Measurements from ENCODE around the gene SLC35F3.

SLC35F3 gene

GRCh38 chr1:234330843-234331215, 426.4 kb downstream of the SLC35F3 start:
- no peaks in the 10 kb centered on the region for H3K9me2 ChIP-seq (replicated peaks; ENCODE audit: control insufficient read depth, low read length)
- no peaks in the 10 kb centered on the region; the same call in 1 of the 2 replicates for H3K9me3 ChIP-seq (ENCODE audit: control insufficient read depth, insufficient read depth, low read length)
- no peak overlapping the region for H3K4me3 ChIP-seq (ENCODE audit: low read length)
- no peaks in the 10 kb centered on the region for H3K79me2 ChIP-seq (ENCODE audit: control insufficient read depth, low read length)
- TF ChIP-seq CTCF (IDR thresholded peaks at IDR 0.05; ENCODE audit: low read depth, low read length, poor library complexity, severe bottlenecking) (no peak), EZH2phosphoT487 (IDR thresholded peaks at IDR 0.05; ENCODE audit: borderline replicate concordance, low read length) (no peak)
- H3K36me3 ChIP-seq (ENCODE audit: control insufficient read depth, low read length): no peaks in the 10 kb centered on the region
- H3K4me1 ChIP-seq (ENCODE audit: control insufficient read depth, low read length): peaks cover 17% of the 10 kb centered on the region
- H3F3A ChIP-seq (ENCODE audit: control insufficient read depth, insufficient read depth): no peaks in the 10 kb centered on the region
- H4K20me1 ChIP-seq (ENCODE audit: control insufficient read depth, insufficient read depth, low read depth, low read length): no peaks in the 10 kb centered on the region
- no peak overlapping the region for H3K27ac ChIP-seq (ENCODE audit: low read depth, low read length)
- H3K27me3 ChIP-seq (ENCODE audit: control insufficient read depth, low read length): no peaks in the 10 kb centered on the region
- H3K4me2 ChIP-seq (ENCODE audit: low read length): peak overlapping the region; percentile 18; the same call in 1 of the 2 replicates

GRCh38 chr1:234331507-234331906, 427.0 kb downstream of the SLC35F3 start:
- Histone ChIP-seq H3K9me2 (replicated peaks; ENCODE audit: control insufficient read depth, low read length) (no peaks in the 10 kb centered on the region), H3K36me3 (ENCODE audit: control insufficient read depth, low read length) (no peaks in the 10 kb centered on the region), H3K79me2 (ENCODE audit: control insufficient read depth, low read length) (no peaks in the 10 kb centered on the region), H3K27me3 (ENCODE audit: control insufficient read depth, low read length) (no peaks in the 10 kb centered on the region), H3K4me2 (ENCODE audit: low read length) (no peak overlapping the region), H3K9me3 (ENCODE audit: control insufficient read depth, insufficient read depth, low read length) (no peaks in the 10 kb centered on the region; the same call in 1 of the 2 replicates), H3K4me1 (ENCODE audit: control insufficient read depth, low read length) (peaks cover 10% of the 10 kb centered on the region), H3F3A (ENCODE audit: control insufficient read depth, insufficient read depth) (no peaks in the 10 kb centered on the region), H4K20me1 (ENCODE audit: control insufficient read depth, insufficient read depth, low read depth, low read length) (no peaks in the 10 kb centered on the region), H3K27ac (ENCODE audit: low read depth, low read length) (no peak overlapping the region), H3K4me3 (ENCODE audit: low read length) (no peak overlapping the region)
- TF ChIP-seq CTCF (IDR thresholded peaks at IDR 0.05; ENCODE audit: low read depth, low read length, poor library complexity, severe bottlenecking) (no peak), EZH2phosphoT487 (IDR thresholded peaks at IDR 0.05; ENCODE audit: borderline replicate concordance, low read length) (no peak)

GRCh38 chr1:234336359-234336758, 431.9 kb downstream of the SLC35F3 start:
- TF ChIP-seq EZH2phosphoT487 (IDR thresholded peaks at IDR 0.05; ENCODE audit: borderline replicate concordance, low read length) (no peak), CTCF (IDR thresholded peaks at IDR 0.05; ENCODE audit: low read depth, low read length, poor library complexity, severe bottlenecking) (no peak)

More at GRCh38 chr1:234336359-234336758, 431.9 kb downstream of the SLC35F3 start:
- Histone ChIP-seq H3F3A (ENCODE audit: control insufficient read depth, insufficient read depth) (no peaks in the 10 kb centered on the region), H4K20me1 (ENCODE audit: control insufficient read depth, insufficient read depth, low read depth, low read length) (no peaks in the 10 kb centered on the region), H3K9me2 (replicated peaks; ENCODE audit: control insufficient read depth, low read length) (no peaks in the 10 kb centered on the region), H3K9me3 (ENCODE audit: control insufficient read depth, insufficient read depth, low read length) (peaks cover 4% of the 10 kb centered on the region), H3K36me3 (ENCODE audit: control insufficient read depth, low read length) (no peaks in the 10 kb centered on the region), H3K4me3 (ENCODE audit: low read length) (no peak overlapping the region), H3K79me2 (ENCODE audit: control insufficient read depth, low read length) (no peaks in the 10 kb centered on the region), H3K4me1 (ENCODE audit: control insufficient read depth, low read length) (no peaks in the 10 kb centered on the region), H3K4me2 (ENCODE audit: low read length) (no peak overlapping the region), H3K27ac (ENCODE audit: low read depth, low read length) (no peak overlapping the region), H3K27me3 (ENCODE audit: control insufficient read depth, low read length) (no peaks in the 10 kb centered on the region)
